Measurements from ENCODE around the gene BACH2. TPM values are rescaled to one million over a fixed set of nuclear protein-coding genes. Genes with fewer than 3 reads are reported as not detected.

BACH2 gene
- total RNA-seq, 1 donor: 3.6 TPM

DNA sequence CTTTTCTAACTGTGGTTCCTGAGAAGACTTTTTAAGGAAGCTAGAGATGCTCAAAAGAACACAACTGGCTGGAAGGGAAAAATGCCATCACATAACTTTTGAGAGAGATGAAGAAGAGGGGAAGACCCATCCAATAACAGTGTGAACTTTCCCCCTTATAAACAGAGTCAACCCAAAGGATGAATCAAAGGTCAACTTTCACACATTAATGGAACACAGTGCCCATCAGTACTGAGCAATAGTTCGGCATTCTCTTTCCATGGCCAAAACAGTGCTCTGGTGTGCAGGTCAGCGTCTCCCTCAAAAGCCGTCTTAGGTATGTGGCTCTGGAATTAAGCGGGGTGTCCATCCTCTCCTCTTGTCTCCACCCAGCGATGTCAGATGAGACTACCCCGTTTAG is 272.0 kb downstream of the BACH2 start:
- no peaks in the 10 kb centered on the region for H3K36me3 ChIP-seq (ENCODE audit: insufficient read depth, low read length)
- H4K20me1 ChIP-seq (ENCODE audit: insufficient read depth, low read length): no peaks in the 10 kb centered on the region
- H3K27me3 ChIP-seq (ENCODE audit: insufficient read depth, low read length): no peaks in the 10 kb centered on the region
- H3K79me2 ChIP-seq (ENCODE audit: insufficient read depth, low read length): no peaks in the 10 kb centered on the region
- H3K4me3 ChIP-seq (ENCODE audit: insufficient read depth, low read length): no peak overlapping the region
- TF ChIP-seq CTCF (IDR thresholded peaks at IDR 0.05; ENCODE audit: extremely low read depth, low read depth, low read length): no peak
- H3K27ac ChIP-seq (ENCODE audit: low read depth, low read length): no peak overlapping the region
- DNase-seq (ENCODE audit: insufficient read length, low spot score, missing footprints): no peak
- peaks cover 18% of the 10 kb centered on the region for H3K4me1 ChIP-seq (ENCODE audit: insufficient read depth, low read length)
- no peak overlapping the region for H2AFZ ChIP-seq (ENCODE audit: low read length)
- no peak overlapping the region for H3K4me2 ChIP-seq (ENCODE audit: insufficient read depth, low read length)
- H3K9me3 ChIP-seq (ENCODE audit: low read depth, low read length): no peaks in the 10 kb centered on the region

- no peak for TF ChIP-seq CTCF (IDR thresholded peaks at IDR 0.05; ENCODE audit: extremely low read depth, low read depth, low read length)
- Histone ChIP-seq H3K4me1 (ENCODE audit: insufficient read depth, low read length) (peaks cover 13% of the 10 kb centered on the region), H3K27me3 (ENCODE audit: insufficient read depth, low read length) (no peaks in the 10 kb centered on the region), H2AFZ (ENCODE audit: low read length) (no peak overlapping the region), H3K9me3 (ENCODE audit: low read depth, low read length) (no peaks in the 10 kb centered on the region), H3K27ac (ENCODE audit: low read depth, low read length) (no peak overlapping the region), H3K36me3 (ENCODE audit: insufficient read depth, low read length) (no peaks in the 10 kb centered on the region), H3K4me3 (ENCODE audit: insufficient read depth, low read length) (no peak overlapping the region), H3K79me2 (ENCODE audit: insufficient read depth, low read length) (no peaks in the 10 kb centered on the region), H3K4me2 (ENCODE audit: insufficient read depth, low read length) (no peak overlapping the region), H4K20me1 (ENCODE audit: insufficient read depth, low read length) (no peaks in the 10 kb centered on the region)
- no peak for DNase-seq (ENCODE audit: insufficient read length, low spot score, missing footprints)
These were observed 274.9 kb downstream of the BACH2 start for GRCh38 chr6:90021711-90022110.

DNA sequence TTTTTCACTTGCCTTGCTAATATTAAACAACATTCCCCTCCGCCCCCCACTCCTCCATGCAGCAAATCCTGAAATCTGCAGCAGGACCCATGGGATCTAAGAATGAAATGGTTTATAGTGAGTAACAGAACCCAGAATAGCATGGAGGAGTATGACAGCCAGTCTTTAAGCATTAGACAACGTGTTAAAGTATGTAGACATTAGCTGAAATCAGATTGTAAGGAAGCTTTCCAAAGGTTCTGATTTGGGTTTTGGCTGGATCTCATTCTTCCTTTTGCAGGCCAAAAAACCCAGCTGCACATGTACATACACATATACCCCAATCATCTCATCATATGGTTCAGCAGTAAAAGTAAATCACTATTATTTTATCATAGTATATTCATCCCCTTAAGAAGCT is 275.9 kb downstream of the BACH2 start:
- Histone ChIP-seq H3K79me2 (ENCODE audit: insufficient read depth, low read length) (no peaks in the 10 kb centered on the region), H3K27me3 (ENCODE audit: insufficient read depth, low read length) (no peaks in the 10 kb centered on the region), H3K4me1 (ENCODE audit: insufficient read depth, low read length) (peaks cover 8% of the 10 kb centered on the region), H2AFZ (ENCODE audit: low read length) (no peak overlapping the region), H3K27ac (ENCODE audit: low read depth, low read length) (no peak overlapping the region), H3K4me3 (ENCODE audit: insufficient read depth, low read length) (no peak overlapping the region), H4K20me1 (ENCODE audit: insufficient read depth, low read length) (no peaks in the 10 kb centered on the region), H3K9me3 (ENCODE audit: low read depth, low read length) (no peaks in the 10 kb centered on the region), H3K4me2 (ENCODE audit: insufficient read depth, low read length) (no peak overlapping the region), H3K36me3 (ENCODE audit: insufficient read depth, low read length) (no peaks in the 10 kb centered on the region)
- DNase-seq (ENCODE audit: insufficient read length, low spot score, missing footprints): no peak
- TF ChIP-seq CTCF (IDR thresholded peaks at IDR 0.05; ENCODE audit: extremely low read depth, low read depth, low read length): no peak

- no peaks in the 10 kb centered on the region for H3K27me3 ChIP-seq (ENCODE audit: insufficient read depth, low read length)
These were observed 277.4 kb downstream of the BACH2 start for GRCh38 chr6:90019216-90019615.

More at GRCh38 chr6:90019216-90019615, 277.4 kb downstream of the BACH2 start:
- DNase-seq (ENCODE audit: insufficient read length, low spot score, missing footprints): no peak
- no peaks in the 10 kb centered on the region for H3K4me1 ChIP-seq (ENCODE audit: insufficient read depth, low read length)
- H3K4me3 ChIP-seq (ENCODE audit: insufficient read depth, low read length): no peak overlapping the region
- TF ChIP-seq CTCF (IDR thresholded peaks at IDR 0.05; ENCODE audit: extremely low read depth, low read depth, low read length): no peak
- H4K20me1 ChIP-seq (ENCODE audit: insufficient read depth, low read length): no peaks in the 10 kb centered on the region
- no peak overlapping the region for H2AFZ ChIP-seq (ENCODE audit: low read length)
- H3K4me2 ChIP-seq (ENCODE audit: insufficient read depth, low read length): no peak overlapping the region
- no peaks in the 10 kb centered on the region for H3K36me3 ChIP-seq (ENCODE audit: insufficient read depth, low read length)
- H3K9me3 ChIP-seq (ENCODE audit: low read depth, low read length): no peaks in the 10 kb centered on the region
- no peaks in the 10 kb centered on the region for H3K79me2 ChIP-seq (ENCODE audit: insufficient read depth, low read length)
- H3K27ac ChIP-seq (ENCODE audit: low read depth, low read length): no peak overlapping the region
